ENCODE data around the gene ZP1. TPM values are rescaled to one million over a fixed set of nuclear protein-coding genes. Genes with fewer than 3 reads are reported as not detected.

ZP1 gene
- total RNA-seq, 1 experiment from 2014 or later, result not detected

GRCh38 chr11:60858236-60858635 is 9.1 kb upstream of the ZP1 start:
- H3K9me3 Mint-ChIP-seq, result no peaks in the 10 kb centered on the region
- TF ChIP-seq HMGA2 (CRISPR knock-in tag; IDR thresholded peaks at IDR 0.05), result no peak
- TF ChIP-seq MLX (CRISPR knock-in tag; IDR thresholded peaks at IDR 0.05), result no peak
- no peak for TF ChIP-seq PRDM15 (CRISPR knock-in tag; IDR thresholded peaks at IDR 0.05)
- TF ChIP-seq SMAD4 (CRISPR knock-in tag; IDR thresholded peaks at IDR 0.05), result no peak
- no peak for TF ChIP-seq ATF6 (CRISPR knock-in tag; IDR thresholded peaks at IDR 0.05)
- no peak for TF ChIP-seq GABPB1 (CRISPR knock-in tag; IDR thresholded peaks at IDR 0.05)
- no peak for TF ChIP-seq STAT6 (CRISPR knock-in tag; conservative IDR thresholded peaks at IDR 0.05; ENCODE audit: low read depth)
- TF ChIP-seq OVOL2 (CRISPR knock-in tag; IDR thresholded peaks at IDR 0.05; ENCODE audit: borderline replicate concordance), result no peak
- no peak for TF ChIP-seq NR1H2 (CRISPR knock-in tag; IDR thresholded peaks at IDR 0.05)
- no peak for TF ChIP-seq ZNF416 (CRISPR knock-in tag; IDR thresholded peaks at IDR 0.05)
- no peak for TF ChIP-seq NFE2L1 (CRISPR knock-in tag; IDR thresholded peaks at IDR 0.05)
- no peak for TF ChIP-seq ZNF138 (CRISPR knock-in tag; conservative IDR thresholded peaks at IDR 0.05)
- no peak for TF ChIP-seq KAT7 (CRISPR knock-in tag; IDR thresholded peaks at IDR 0.05; ENCODE audit: borderline replicate concordance)
- ATAC-seq, result no peak
- DNase-seq (ENCODE audit: low spot score), result no peak
- POLR2A ChIA-PET, result no interaction called here
- peaks cover 9% of the 10 kb centered on the region for H3K27me3 Mint-ChIP-seq (ENCODE audit: low read depth)
- H3K27ac Mint-ChIP-seq, result no peak overlapping the region
- H3K4me1 Mint-ChIP-seq, result no peaks in the 10 kb centered on the region
- H3K36me3 Mint-ChIP-seq, result peaks cover under 1% of the 10 kb centered on the region; the same call in 1 of the 2 replicates
- CTCF ChIA-PET, result interaction anchor here (1.4 kb wide), 1 partner anchor 29 kb away, joined by 7 read pairs; no protein-coding TSS in a partner anchor
- H3K4me3 Mint-ChIP-seq, result no peak overlapping the region

GRCh38 chr11:60858731-60859464 is 8.4 kb upstream of the ZP1 start:
- ChIA-PET CTCF (interaction anchor here (1.4 kb wide), 1 partner anchor 29 kb away, joined by 7 read pairs; no protein-coding TSS in a partner anchor), POLR2A (no interaction called here)
- no peak overlapping the region for H3K27ac Mint-ChIP-seq
- no peaks in the 10 kb centered on the region for H3K9me3 Mint-ChIP-seq
- DNase-seq (ENCODE audit: low spot score) (no peak), ATAC-seq (no peak)
- H3K4me1 Mint-ChIP-seq, result no peaks in the 10 kb centered on the region
- H3K36me3 Mint-ChIP-seq, result no peaks in the 10 kb centered on the region
- H3K27me3 Mint-ChIP-seq (ENCODE audit: low read depth), result peaks cover 5% of the 10 kb centered on the region
- H3K4me3 Mint-ChIP-seq, result no peak overlapping the region
- TF ChIP-seq E2F4 (CRISPR knock-in tag; IDR thresholded peaks at IDR 0.05; ENCODE audit: borderline replicate concordance, low read depth) (no peak), ESRRA (CRISPR knock-in tag; IDR thresholded peaks at IDR 0.05; ENCODE audit: borderline replicate concordance) (no peak), PRRX2 (CRISPR knock-in tag; IDR thresholded peaks at IDR 0.05) (no peak), PRDM15 (CRISPR knock-in tag; IDR thresholded peaks at IDR 0.05) (no peak), TCF7 (CRISPR knock-in tag; IDR thresholded peaks at IDR 0.05; ENCODE audit: low read depth) (no peak), MLX (CRISPR knock-in tag; IDR thresholded peaks at IDR 0.05) (no peak), NFYB (CRISPR knock-in tag; conservative IDR thresholded peaks at IDR 0.05; ENCODE audit: low read depth) (no peak)
